ENCODE measurements around the gene SENP5. TPM values are rescaled to one million over a fixed set of nuclear protein-coding genes. Genes with fewer than 3 reads are reported as not detected.

SENP5 gene
- total and polyA plus RNA-seq, 3 experiments from 2014 or later, result 9.6 to 40.9 (median 39.6) TPM

- H3K4me3 Mint-ChIP-seq, result no peak overlapping the region
- DNase-seq, result no peak
- Histone ChIP-seq H3K27ac (ENCODE audit: low read depth, low read length) (no peak overlapping the region), H3K9me3 (ENCODE audit: low read length) (no peaks in the 10 kb centered on the region), H3K4me1 (ENCODE audit: insufficient read depth, low read length) (peaks cover 9% of the 10 kb centered on the region), H3K27me3 (ENCODE audit: insufficient read depth, low read length, poor library complexity, severe bottlenecking) (no peaks in the 10 kb centered on the region), H3K36me3 (ENCODE audit: insufficient read depth, low read length) (no peaks in the 10 kb centered on the region), H3K4me3 (ENCODE audit: low read length) (no peak overlapping the region)
- peaks cover 21 to 24% (median 21%) of the 10 kb centered on the region in 3 donors for H3K4me1 Mint-ChIP-seq
- POLR2A ChIA-PET, result no interaction called here
- no peaks in the 10 kb centered on the region for H3K9me3 Mint-ChIP-seq
- H3K27me3 Mint-ChIP-seq, result peaks cover 0 to 1% of the 10 kb centered on the region in 2 donors
- CTCF ChIA-PET, result no interaction called here
- peaks cover 0 to 21% (median 2%) of the 10 kb centered on the region in 3 donors for H3K36me3 Mint-ChIP-seq
- peak overlapping the region in 1 of 8 donors; percentile 55 for H3K27ac Mint-ChIP-seq
Measured at GRCh38 chr3:196947136-196947859, 79.6 kb downstream of the SENP5 start.

GRCh38 chr3:196947860-196948441 lies 80.2 kb downstream of the SENP5 start:
- no peak overlapping the region for H3K27ac ChIP-seq (ENCODE audit: low read depth, low read length)
- no peak for DNase-seq
- H3K36me3 Mint-ChIP-seq, result peaks cover 0 to 17% (median 2%) of the 10 kb centered on the region in 3 donors
- no peaks in the 10 kb centered on the region for H3K9me3 ChIP-seq (ENCODE audit: low read length)
- H3K9me3 Mint-ChIP-seq, result no peaks in the 10 kb centered on the region
- H3K4me1 Mint-ChIP-seq, result peaks cover 19 to 21% (median 21%) of the 10 kb centered on the region in 3 donors
- H3K27me3 ChIP-seq (ENCODE audit: insufficient read depth, low read length, poor library complexity, severe bottlenecking), result no peaks in the 10 kb centered on the region
- H3K36me3 ChIP-seq (ENCODE audit: insufficient read depth, low read length), result no peaks in the 10 kb centered on the region
- H3K27me3 Mint-ChIP-seq, result no peaks in the 10 kb centered on the region
- peaks cover 9% of the 10 kb centered on the region for H3K4me1 ChIP-seq (ENCODE audit: insufficient read depth, low read length)
- no peak overlapping the region for H3K4me3 ChIP-seq (ENCODE audit: low read length)
- CTCF ChIA-PET, result no interaction called here
- H3K4me3 Mint-ChIP-seq, result no peak overlapping the region
- H3K27ac Mint-ChIP-seq, result no peak overlapping the region
- POLR2A ChIA-PET, result no interaction called here

DNA sequence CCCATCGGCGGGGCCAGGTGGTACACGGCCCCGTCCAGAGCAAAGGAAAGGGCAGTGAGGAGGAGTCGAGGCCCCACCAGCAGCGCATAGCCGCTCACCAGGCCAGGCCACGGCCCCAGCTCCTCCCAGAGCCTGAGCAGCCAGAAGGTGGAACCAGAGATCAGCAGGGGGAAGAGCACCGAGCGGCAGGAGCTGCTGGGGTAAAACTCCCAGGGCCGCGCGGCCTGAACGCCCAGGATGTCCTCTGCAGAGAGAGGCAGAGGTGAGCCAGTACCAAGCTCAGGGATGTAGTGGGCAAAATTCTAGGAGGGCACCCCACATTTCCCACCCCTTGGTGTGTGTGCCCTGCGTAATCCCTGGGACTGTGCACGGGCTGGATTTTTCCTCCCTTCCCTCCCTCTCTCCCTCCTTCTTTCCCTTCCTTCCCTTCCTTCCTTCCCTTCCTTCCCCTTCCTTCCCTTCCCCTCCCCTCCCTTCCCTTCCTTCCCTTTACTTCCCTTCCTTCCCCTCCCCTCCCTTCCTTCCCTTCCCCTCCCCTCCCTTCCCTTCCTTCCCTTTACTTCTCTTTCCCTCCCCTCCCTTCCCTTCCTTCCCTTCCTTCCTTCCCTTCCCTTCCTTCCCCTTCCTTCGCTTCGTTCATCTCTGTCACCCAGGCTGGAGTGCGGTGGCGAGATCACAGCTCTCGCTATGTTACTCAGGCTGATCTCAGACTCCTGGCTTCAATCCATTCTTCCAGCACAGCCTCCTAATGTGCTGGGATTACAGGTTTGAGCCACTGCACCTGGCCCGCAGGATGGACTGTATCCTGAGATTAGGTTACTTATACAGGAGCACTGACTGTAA lies 80.9 kb downstream of the SENP5 start:
- Mint-ChIP-seq H3K27ac (no peak overlapping the region), H3K36me3 (peaks cover 0 to 11% (median 2%) of the 10 kb centered on the region in 3 donors), H3K27me3 (no peaks in the 10 kb centered on the region), H3K4me1 (peaks cover 12 to 14% (median 13%) of the 10 kb centered on the region in 3 donors), H3K4me3 (no peak overlapping the region), H3K9me3 (no peaks in the 10 kb centered on the region)
- Histone ChIP-seq H3K36me3 (ENCODE audit: insufficient read depth, low read length) (no peaks in the 10 kb centered on the region), H3K9me3 (ENCODE audit: low read length) (no peaks in the 10 kb centered on the region), H3K4me3 (ENCODE audit: low read length) (no peak overlapping the region), H3K4me1 (ENCODE audit: insufficient read depth, low read length) (peaks cover 2% of the 10 kb centered on the region), H3K27ac (ENCODE audit: low read depth, low read length) (no peak overlapping the region), H3K27me3 (ENCODE audit: insufficient read depth, low read length, poor library complexity, severe bottlenecking) (no peaks in the 10 kb centered on the region)
- POLR2A ChIA-PET, result no interaction called here
- no peak for DNase-seq
- CTCF ChIA-PET, result no interaction called here

DNA sequence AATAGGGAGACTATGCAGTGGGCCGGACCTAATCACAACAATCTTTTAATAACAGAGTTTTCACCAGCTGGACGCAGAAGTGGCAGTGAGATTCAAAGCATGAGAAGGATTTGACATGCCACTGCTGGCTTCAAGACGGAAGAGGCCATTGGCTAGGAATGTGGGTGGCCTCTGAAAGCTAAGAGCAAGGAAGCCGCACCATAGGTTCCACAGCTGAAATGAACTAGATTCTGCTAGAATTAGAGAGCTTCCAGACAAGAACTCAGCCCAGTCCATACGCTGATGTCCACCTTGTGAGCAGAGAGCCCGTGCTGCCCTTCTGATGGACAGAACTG lies 81.5 kb downstream of the SENP5 start:
- H3K27me3 Mint-ChIP-seq, result peaks cover 0 to under 1% of the 10 kb centered on the region in 2 donors

DNA sequence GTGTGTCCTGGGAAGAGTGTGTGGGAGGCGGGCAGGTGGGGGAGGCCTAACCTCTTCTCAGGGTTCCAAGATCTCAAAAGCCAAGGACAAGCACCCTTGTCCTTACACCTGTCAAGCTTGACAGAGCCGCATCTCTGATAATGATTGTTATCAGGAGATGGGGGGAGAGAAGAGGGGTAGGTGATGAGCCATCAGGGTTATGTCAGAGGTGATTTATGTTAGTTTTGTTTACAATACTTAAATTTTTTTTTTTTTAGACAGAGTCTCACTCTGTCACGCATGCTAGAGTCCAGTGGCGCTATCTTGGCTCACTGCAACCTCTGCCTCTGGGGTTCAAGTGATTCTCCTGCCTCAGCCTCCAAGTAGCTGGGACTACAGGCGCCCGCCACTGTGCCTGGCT lies 82.0 kb downstream of the SENP5 start:
- Histone ChIP-seq H3K27ac (ENCODE audit: low read depth, low read length) (no peak overlapping the region), H3K27me3 (ENCODE audit: insufficient read depth, low read length, poor library complexity, severe bottlenecking) (no peaks in the 10 kb centered on the region), H3K36me3 (ENCODE audit: insufficient read depth, low read length) (no peaks in the 10 kb centered on the region), H3K4me3 (ENCODE audit: low read length) (no peak overlapping the region), H3K9me3 (ENCODE audit: low read length) (no peaks in the 10 kb centered on the region), H3K4me1 (ENCODE audit: insufficient read depth, low read length) (no peaks in the 10 kb centered on the region)
- peaks cover 0 to 7% (median 2%) of the 10 kb centered on the region in 3 donors for H3K36me3 Mint-ChIP-seq
- POLR2A ChIA-PET, result interaction anchor here (0.6 kb wide), 1 partner anchor 81 kb away, joined by 3 read pairs; no protein-coding TSS in a partner anchor
- no peak for DNase-seq
- H3K4me3 Mint-ChIP-seq, result peak overlapping the region in 1 of 7 donors; percentile 29
- no peak overlapping the region for H3K27ac Mint-ChIP-seq
- H3K9me3 Mint-ChIP-seq, result no peaks in the 10 kb centered on the region
- CTCF ChIA-PET, result no interaction called here
- peaks cover 2 to 3% (median 3%) of the 10 kb centered on the region in 3 donors for H3K4me1 Mint-ChIP-seq
- H3K27me3 Mint-ChIP-seq, result peaks cover 0 to 4% of the 10 kb centered on the region in 2 donors

More for the DNA sequence above, 81.5 kb downstream of the SENP5 start:
- no peak overlapping the region for H3K27ac Mint-ChIP-seq
- Histone ChIP-seq H3K27ac (ENCODE audit: low read depth, low read length) (no peak overlapping the region), H3K4me1 (ENCODE audit: insufficient read depth, low read length) (no peaks in the 10 kb centered on the region), H3K36me3 (ENCODE audit: insufficient read depth, low read length) (no peaks in the 10 kb centered on the region), H3K4me3 (ENCODE audit: low read length) (no peak overlapping the region), H3K27me3 (ENCODE audit: insufficient read depth, low read length, poor library complexity, severe bottlenecking) (no peaks in the 10 kb centered on the region), H3K9me3 (ENCODE audit: low read length) (no peaks in the 10 kb centered on the region)
- no peak for DNase-seq
- peaks cover 6 to 8% (median 8%) of the 10 kb centered on the region in 3 donors for H3K4me1 Mint-ChIP-seq
- H3K9me3 Mint-ChIP-seq, result no peaks in the 10 kb centered on the region
- ChIA-PET POLR2A (interaction anchor here (0.6 kb wide), 1 partner anchor 80 kb away, joined by 3 read pairs; no protein-coding TSS in a partner anchor), CTCF (no interaction called here)
- H3K36me3 Mint-ChIP-seq, result peaks cover 0 to 11% (median 2%) of the 10 kb centered on the region in 3 donors
- H3K4me3 Mint-ChIP-seq, result no peak overlapping the region

- ChIA-PET CTCF (interaction anchor here (1.1 kb wide), 1 partner anchor 9 kb away, joined by 3 read pairs; a partner anchor contains a TSS), POLR2A (no interaction called here)
- no peaks in the 10 kb centered on the region for H3K36me3 ChIP-seq (ENCODE audit: insufficient read depth, low read length)
- peaks cover 0 to 4% (median 0%) of the 10 kb centered on the region in 3 donors for H3K36me3 Mint-ChIP-seq
- no peaks in the 10 kb centered on the region for H3K9me3 Mint-ChIP-seq
- H3K27ac ChIP-seq (ENCODE audit: low read depth, low read length), result no peak overlapping the region
- H3K4me1 ChIP-seq (ENCODE audit: insufficient read depth, low read length), result no peaks in the 10 kb centered on the region
- no peaks in the 10 kb centered on the region for H3K27me3 ChIP-seq (ENCODE audit: insufficient read depth, low read length, poor library complexity, severe bottlenecking)
- no peak overlapping the region for H3K4me3 ChIP-seq (ENCODE audit: low read length)
- H3K27ac Mint-ChIP-seq, result peak overlapping the region in 1 of 8 donors; percentile 54
- no peak overlapping the region for H3K4me3 Mint-ChIP-seq
- DNase-seq, result no peak
- no peaks in the 10 kb centered on the region for H3K4me1 Mint-ChIP-seq
- H3K9me3 ChIP-seq (ENCODE audit: low read length), result no peaks in the 10 kb centered on the region
- peaks cover 0 to 4% of the 10 kb centered on the region in 2 donors for H3K27me3 Mint-ChIP-seq
Measured at GRCh38 chr3:196951371-196951770, 83.7 kb downstream of the SENP5 start.

DNA sequence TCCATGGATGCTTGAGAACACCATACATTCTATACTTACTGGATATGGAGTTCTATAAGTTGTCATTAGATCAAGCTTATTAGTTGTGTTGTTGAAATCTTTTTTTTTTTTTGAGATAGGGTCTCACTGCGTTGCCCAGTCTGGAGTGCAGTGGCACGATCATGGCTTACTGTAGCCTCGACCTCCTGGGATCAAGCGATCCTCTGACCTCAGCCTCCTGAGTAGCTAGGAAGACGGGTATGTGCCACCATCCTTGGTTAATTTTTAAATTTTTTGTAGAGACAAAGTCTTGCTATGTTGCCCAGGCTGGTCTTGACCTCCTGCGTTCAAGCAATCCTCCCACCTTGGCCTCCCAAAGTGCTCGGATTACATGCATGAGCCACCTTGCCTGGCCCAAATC lies 87.1 kb downstream of the SENP5 start:
- no peak overlapping the region for H3K4me3 ChIP-seq (ENCODE audit: low read length)
- H3K27me3 Mint-ChIP-seq, result peaks cover 2 to 11% of the 10 kb centered on the region in 2 donors
- H3K27ac ChIP-seq (ENCODE audit: low read depth, low read length), result no peak overlapping the region
- ChIA-PET CTCF (no interaction called here), POLR2A (interaction anchor here (0.8 kb wide), 1 partner anchor 12 kb away, joined by 3 read pairs; a partner anchor contains a TSS)
- DNase-seq, result no peak
- H3K4me1 Mint-ChIP-seq, result no peaks in the 10 kb centered on the region
- no peak overlapping the region for H3K27ac Mint-ChIP-seq
- H3K36me3 ChIP-seq (ENCODE audit: insufficient read depth, low read length), result no peaks in the 10 kb centered on the region
- no peak overlapping the region for H3K4me3 Mint-ChIP-seq
- H3K4me1 ChIP-seq (ENCODE audit: insufficient read depth, low read length), result no peaks in the 10 kb centered on the region
- H3K9me3 Mint-ChIP-seq, result no peaks in the 10 kb centered on the region
- no peaks in the 10 kb centered on the region for H3K36me3 Mint-ChIP-seq
- H3K9me3 ChIP-seq (ENCODE audit: low read length), result no peaks in the 10 kb centered on the region
- no peaks in the 10 kb centered on the region for H3K27me3 ChIP-seq (ENCODE audit: insufficient read depth, low read length, poor library complexity, severe bottlenecking)

Measured in CD8-positive, alpha-beta memory T cell (primary cell).